OCI-LY1 (cell line): ENCODE data around the gene NOP14.

Experiments
- EZH2 ChIP-seq: fragments of 200-600 bp; sonication (generic), shearing (Covaris generic); IDR thresholded peaks from 2 replicates; pipeline ENCODE4 v1.8.0; 2017; ENCODE audit warnings: borderline replicate concordance, mixed run types, mild to moderate bottlenecking, antibody characterized with exemption, low read length, moderate library complexity, mixed read lengths
- TF ChIP-seq, protein P1 (sequence below): fragments of 200-600 bp; sonication (generic), shearing (Covaris generic); IDR thresholded peaks from 2 replicates; pipeline ENCODE4 v1.5.1; 2017; ENCODE audit warnings: mild to moderate bottlenecking, antibody characterized with exemption, low read length, moderate library complexity, mixed read lengths

DNA sequence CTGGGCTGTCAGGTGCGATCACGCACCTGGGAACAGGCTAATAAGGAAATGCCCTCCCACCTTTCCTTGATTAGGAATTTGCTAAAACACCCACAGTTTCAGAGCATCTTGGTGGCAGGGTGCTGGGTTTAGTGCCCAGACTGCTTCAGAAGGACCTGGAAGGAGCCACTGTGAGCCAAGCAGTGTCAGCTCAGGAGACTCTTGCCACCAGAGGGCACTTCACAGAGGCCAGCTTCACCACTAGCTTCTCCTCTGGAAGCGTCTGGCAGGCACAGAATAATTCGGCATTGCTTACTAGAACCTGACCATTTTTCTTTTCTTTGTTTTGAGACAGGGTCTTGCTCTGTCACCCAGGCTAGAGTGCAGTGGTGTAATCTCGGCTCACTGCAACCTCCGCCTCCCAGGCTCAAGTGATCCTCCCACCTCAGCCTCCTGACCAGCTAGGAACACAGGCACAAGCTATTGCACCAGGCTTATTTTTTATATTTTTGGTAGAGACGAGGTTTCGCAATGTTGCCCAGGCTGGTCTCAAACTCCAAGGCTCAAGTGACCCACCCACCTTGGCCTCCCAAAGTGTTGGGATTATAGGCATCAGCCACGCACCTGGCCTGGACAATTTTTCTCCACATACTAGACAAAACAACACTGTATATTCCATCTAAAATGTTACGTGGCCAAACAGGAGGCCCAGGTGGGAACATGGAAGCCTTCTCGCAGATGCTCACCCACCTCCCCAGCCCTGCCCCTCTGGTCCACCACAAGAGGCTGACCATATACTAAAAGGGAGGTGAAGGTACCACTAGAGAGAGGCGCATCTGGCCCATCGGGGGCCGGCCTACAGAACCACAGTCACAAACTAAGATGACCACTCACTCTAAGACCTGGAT is 14.1 kb downstream of the NOP14 start:
- TF ChIP-seq, protein P1, sequence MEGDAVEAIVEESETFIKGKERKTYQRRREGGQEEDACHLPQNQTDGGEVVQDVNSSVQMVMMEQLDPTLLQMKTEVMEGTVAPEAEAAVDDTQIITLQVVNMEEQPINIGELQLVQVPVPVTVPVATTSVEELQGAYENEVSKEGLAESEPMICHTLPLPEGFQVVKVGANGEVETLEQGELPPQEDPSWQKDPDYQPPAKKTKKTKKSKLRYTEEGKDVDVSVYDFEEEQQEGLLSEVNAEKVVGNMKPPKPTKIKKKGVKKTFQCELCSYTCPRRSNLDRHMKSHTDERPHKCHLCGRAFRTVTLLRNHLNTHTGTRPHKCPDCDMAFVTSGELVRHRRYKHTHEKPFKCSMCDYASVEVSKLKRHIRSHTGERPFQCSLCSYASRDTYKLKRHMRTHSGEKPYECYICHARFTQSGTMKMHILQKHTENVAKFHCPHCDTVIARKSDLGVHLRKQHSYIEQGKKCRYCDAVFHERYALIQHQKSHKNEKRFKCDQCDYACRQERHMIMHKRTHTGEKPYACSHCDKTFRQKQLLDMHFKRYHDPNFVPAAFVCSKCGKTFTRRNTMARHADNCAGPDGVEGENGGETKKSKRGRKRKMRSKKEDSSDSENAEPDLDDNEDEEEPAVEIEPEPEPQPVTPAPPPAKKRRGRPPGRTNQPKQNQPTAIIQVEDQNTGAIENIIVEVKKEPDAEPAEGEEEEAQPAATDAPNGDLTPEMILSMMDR = peak; percentile 22
- no peak for TF ChIP-seq EZH2
